PC-3 (cell line): ENCODE data around the gene CDH13. TPM values are rescaled to one million over a fixed set of nuclear protein-coding genes. Genes with fewer than 3 reads are reported as not detected.

ENCODE experiments used
- ATAC-seq: fragments of 200-7000 bp; cut with Tn5 transposase; 2 replicates; pipeline ENCODE4 v1.9.1; 2020; ENCODE audit warnings: mild to moderate bottlenecking, moderate library complexity
- BruUV-seq: library from RNA; stranded (reverse); fragments of 400-500 nt; replicated peaks from 2 replicates; lab custom pipeline; 2021; lab: Mats Ljungman, UMichigan
- CTCF ChIA-PET: fragments of 300-600 bp; sonication (Branson Sonifier 250); formaldehyde crosslinking; loops from one replicate; lab custom pipeline; 2022; ENCODE audit warnings: antibody characterized with exemption; lab: Charles Lee
- POLR2A ChIA-PET: fragments of 300-600 bp; sonication (Branson Sonifier 250); formaldehyde crosslinking; loops from one replicate; lab custom pipeline; 2022; ENCODE audit warnings: antibody characterized with exemption; ENCODE audit not compliant: unreplicated experiment; lab: Charles Lee
- DNase-seq: peaks from one replicate; pipeline ENCODE4 v3.0.0-alpha.2; 2015
- H2AFZ ChIP-seq: fragments of 300-600 bp; sonication (generic); 2 replicates; pipeline ENCODE4 v1.6.0; 2016; ENCODE audit warnings: antibody characterized with exemption, low read length
- H3F3A ChIP-seq: fragments of 300-600 bp; sonication (generic); one replicate; pipeline ENCODE4 v1.6.0; 2017; ENCODE audit warnings: antibody characterized with exemption, low read length, control low read depth, mild to moderate bottlenecking; ENCODE audit not compliant: unreplicated experiment
- H3K27ac ChIP-seq: fragments of 300-600 bp; sonication (generic); 2 replicates; pipeline ENCODE4 v1.5.1; 2016; ENCODE audit warnings: mild to moderate bottlenecking, low read length
- H3K27me3 ChIP-seq: fragments of 300-600 bp; sonication (generic); 2 replicates; pipeline ENCODE4 v1.6.1; 2016; ENCODE audit warnings: low read length, mixed read lengths
- H3K36me3 ChIP-seq: fragments of 300-600 bp; sonication (generic); 2 replicates; pipeline ENCODE4 v1.6.1; 2016; ENCODE audit warnings: low read depth, mixed run types, low read length, mixed read lengths
- H3K4me1 ChIP-seq: fragments of 300-600 bp; sonication (generic); 2 replicates; pipeline ENCODE4 v1.5.1; 2016; ENCODE audit warnings: low read length; ENCODE audit not compliant: insufficient read depth
- H3K4me2 ChIP-seq: fragments of 300-600 bp; sonication (generic); 2 replicates; pipeline ENCODE4 v1.6.0; 2016; ENCODE audit warnings: low read length
- H3K4me3 ChIP-seq: fragments of 300-600 bp; sonication (generic); 2 replicates; pipeline ENCODE4 v1.5.1; 2016; ENCODE audit warnings: mild to moderate bottlenecking, low read length, mixed read lengths
- H3K79me2 ChIP-seq: fragments of 300-600 bp; sonication (generic); 2 replicates; pipeline ENCODE4 v1.6.1; 2017; ENCODE audit warnings: low read length, mixed read lengths
- H3K9ac ChIP-seq: fragments of 300-600 bp; sonication (generic); 2 replicates; pipeline ENCODE4 v1.6.0; 2016; ENCODE audit warnings: mild to moderate bottlenecking, low read length
- H3K9me2 ChIP-seq: fragments of 300-600 bp; sonication (generic); replicated peaks from 2 replicates; pipeline ENCODE4 v1.6.1; 2016; ENCODE audit warnings: mixed run types, low read length, mixed read lengths
- H3K9me3 ChIP-seq: fragments of 300-600 bp; sonication (generic); 2 replicates; pipeline ENCODE4 v1.6.1; 2016; ENCODE audit warnings: low read length, mixed read lengths
- H4K20me1 ChIP-seq: fragments of 300-600 bp; sonication (generic); 2 replicates; pipeline ENCODE4 v1.6.1; 2016; ENCODE audit warnings: low read length, mixed read lengths
- CTCF ChIP-seq: fragments of 300-600 bp; sonication (generic); conservative IDR thresholded peaks from 2 replicates; pipeline ENCODE4 v1.5.1; 2017; ENCODE audit warnings: antibody characterized with exemption, low read depth, mild to moderate bottlenecking, low read length
- EZH2 ChIP-seq: fragments of 300-600 bp; sonication (generic); IDR thresholded peaks from one replicate; pipeline ENCODE4 v1.6.1; 2017; ENCODE audit warnings: antibody characterized with exemption, mild to moderate bottlenecking, low read length; ENCODE audit not compliant: unreplicated experiment
- EZH2phosphoT487 ChIP-seq: fragments of 300-600 bp; sonication (generic); IDR thresholded peaks from 2 replicates; pipeline ENCODE4 v1.6.1; 2018; ENCODE audit warnings: mild to moderate bottlenecking, antibody characterized with exemption, low read length, borderline replicate concordance
- intact Hi-C: fragments of 100-400 bp; cut with micrococcal nuclease; formaldehyde crosslinking; loops from 2 replicates; pipeline ENCODE4 v1.9.0; 2023
- total RNA-seq: library from RNA; depleted of rRNA; stranded (reverse); fragments of >200 nt; gene quantifications from 2 replicates; pipeline ENCODE4 v1.2.3, GENCODE V29; 2014

The CDH13 gene
- total RNA-seq, 1 experiment from 2014 or later: 0.36 TPM

- no peaks in the 10 kb centered on the region for H3K79me2 ChIP-seq
- no peaks in the 10 kb centered on the region for H3F3A ChIP-seq
- DNase-seq (no peak), ATAC-seq (no peak)
- H3K27me3 ChIP-seq: no peaks in the 10 kb centered on the region
- H4K20me1 ChIP-seq: no peaks in the 10 kb centered on the region
- H3K9me3 ChIP-seq: no peaks in the 10 kb centered on the region
- no peak for TF ChIP-seq EZH2phosphoT487
- no peak for TF ChIP-seq CTCF
- TF ChIP-seq EZH2: no peak
- ChIA-PET POLR2A (no interaction called here), CTCF (no interaction called here)
- no peak overlapping the region for H2AFZ ChIP-seq
- H3K9ac ChIP-seq: no peak overlapping the region
- no peak overlapping the region for H3K4me2 ChIP-seq
- no TSS peak for BruUV-seq
- no peak overlapping the region for H3K27ac ChIP-seq
- intact Hi-C loops: no loop called here
- no peaks in the 10 kb centered on the region for H3K4me1 ChIP-seq
- H3K9me2 ChIP-seq: no peaks in the 10 kb centered on the region
- no peaks in the 10 kb centered on the region for H3K36me3 ChIP-seq
- no peak overlapping the region for H3K4me3 ChIP-seq
These were observed 218.3 kb downstream of the CDH13 start for GRCh38 chr16:82845116-82845515.

GRCh38 chr16:82846806-82847205 lies 220.0 kb downstream of the CDH13 start:
- DNase-seq (no peak), ATAC-seq (no peak)
- Histone ChIP-seq H3K27me3 (no peaks in the 10 kb centered on the region), H3K4me2 (no peak overlapping the region), H3K36me3 (no peaks in the 10 kb centered on the region), H3K9me3 (no peaks in the 10 kb centered on the region), H3F3A (no peaks in the 10 kb centered on the region), H3K4me3 (no peak overlapping the region), H3K9me2 (no peaks in the 10 kb centered on the region), H2AFZ (no peak overlapping the region), H3K79me2 (no peaks in the 10 kb centered on the region), H3K27ac (no peak overlapping the region), H4K20me1 (no peaks in the 10 kb centered on the region), H3K9ac (no peak overlapping the region), H3K4me1 (no peaks in the 10 kb centered on the region)
- intact Hi-C loops: no loop called here
- POLR2A ChIA-PET: no interaction called here
- BruUV-seq: no TSS peak
- TF ChIP-seq CTCF (no peak), EZH2phosphoT487 (no peak), EZH2 (no peak)
- CTCF ChIA-PET: no interaction called here

- H3K9me3 ChIP-seq: no peaks in the 10 kb centered on the region
- H3F3A ChIP-seq: no peaks in the 10 kb centered on the region
- H3K4me2 ChIP-seq: no peak overlapping the region
- ChIA-PET POLR2A (no interaction called here), CTCF (no interaction called here)
- H4K20me1 ChIP-seq: no peaks in the 10 kb centered on the region
- no peaks in the 10 kb centered on the region for H3K36me3 ChIP-seq
- intact Hi-C loops: no loop called here
- H3K79me2 ChIP-seq: no peaks in the 10 kb centered on the region
- DNase-seq (no peak), ATAC-seq (no peak)
- TF ChIP-seq EZH2: no peak
- TF ChIP-seq EZH2phosphoT487: no peak
- no peak for TF ChIP-seq CTCF
- H3K27me3 ChIP-seq: no peaks in the 10 kb centered on the region
- H3K9me2 ChIP-seq: no peaks in the 10 kb centered on the region
- no peaks in the 10 kb centered on the region for H3K4me1 ChIP-seq
- no peak overlapping the region for H3K27ac ChIP-seq
- BruUV-seq: no TSS peak
- no peak overlapping the region for H2AFZ ChIP-seq
- H3K4me3 ChIP-seq: no peak overlapping the region
- no peak overlapping the region for H3K9ac ChIP-seq
These were observed 221.2 kb downstream of the CDH13 start for GRCh38 chr16:82848013-82848412.
